Stimulated activated CD8-positive, alpha-beta memory T cell treated with anti-CD3 and anti-CD28 coated beads, Interleukin-7, amount 100 ng/mL, for 48 hours (primary cell): Measurements from ENCODE around the gene DUOX1.

Experiments used
- DNase-seq, 2 donors: peaks; one replicate each; pipeline ENCODE4 v3.0.0-alpha.2; 2020; ENCODE audit warnings: low read depth in 1 of 2; ENCODE audit errors: extremely low read depth in 1 of 2

DUOX1 gene

DNA sequence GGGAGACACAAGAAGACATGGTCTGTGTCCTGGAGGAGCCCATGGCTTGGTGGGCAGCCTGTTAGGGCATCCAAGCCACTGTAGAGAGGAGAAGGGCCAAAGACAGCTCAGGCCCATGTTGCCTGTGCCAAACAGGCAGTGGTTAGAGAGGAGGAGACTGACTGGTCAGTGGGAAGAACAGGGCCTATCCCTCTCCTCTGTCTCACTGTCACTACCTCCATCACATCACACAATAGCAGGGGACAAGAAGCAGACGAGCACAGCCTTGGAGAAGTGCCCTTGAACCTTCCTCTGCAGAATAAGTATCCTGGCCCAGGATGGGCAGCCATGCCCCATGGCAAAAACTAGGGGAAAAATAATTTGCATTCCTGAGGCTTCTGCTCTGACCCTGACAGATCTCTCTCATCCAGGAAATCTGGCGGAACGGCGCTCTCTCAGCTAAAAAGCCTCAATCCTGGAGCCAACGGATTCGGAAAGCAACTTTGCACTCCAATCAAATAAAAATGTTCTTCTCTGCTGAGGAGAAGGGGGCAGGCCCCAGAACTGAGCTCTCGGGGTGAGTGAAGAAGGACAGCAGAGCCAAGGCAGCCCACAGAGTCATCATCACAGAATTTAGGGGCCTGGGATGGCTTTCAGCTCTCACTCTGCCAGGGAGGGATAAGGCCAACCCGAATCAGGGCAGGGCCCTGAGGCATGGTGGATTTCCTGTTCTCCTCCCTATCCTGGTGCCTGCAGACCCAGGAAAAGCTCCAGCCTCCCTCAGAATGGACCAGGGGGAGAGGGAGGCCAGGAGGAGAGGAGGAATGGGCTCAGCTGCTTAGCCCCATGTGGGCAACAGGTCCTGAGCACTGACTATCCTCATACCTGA, 56.3 kb downstream of the DUOX1 start:
- DNase-seq: no peak

- no peak for DNase-seq
These were observed 57.2 kb downstream of the DUOX1 start for GRCh38 chr15:45186771-45187577.

- no peak for DNase-seq
These were observed 57.7 kb downstream of the DUOX1 start for GRCh38 chr15:45187578-45187893.

DNA sequence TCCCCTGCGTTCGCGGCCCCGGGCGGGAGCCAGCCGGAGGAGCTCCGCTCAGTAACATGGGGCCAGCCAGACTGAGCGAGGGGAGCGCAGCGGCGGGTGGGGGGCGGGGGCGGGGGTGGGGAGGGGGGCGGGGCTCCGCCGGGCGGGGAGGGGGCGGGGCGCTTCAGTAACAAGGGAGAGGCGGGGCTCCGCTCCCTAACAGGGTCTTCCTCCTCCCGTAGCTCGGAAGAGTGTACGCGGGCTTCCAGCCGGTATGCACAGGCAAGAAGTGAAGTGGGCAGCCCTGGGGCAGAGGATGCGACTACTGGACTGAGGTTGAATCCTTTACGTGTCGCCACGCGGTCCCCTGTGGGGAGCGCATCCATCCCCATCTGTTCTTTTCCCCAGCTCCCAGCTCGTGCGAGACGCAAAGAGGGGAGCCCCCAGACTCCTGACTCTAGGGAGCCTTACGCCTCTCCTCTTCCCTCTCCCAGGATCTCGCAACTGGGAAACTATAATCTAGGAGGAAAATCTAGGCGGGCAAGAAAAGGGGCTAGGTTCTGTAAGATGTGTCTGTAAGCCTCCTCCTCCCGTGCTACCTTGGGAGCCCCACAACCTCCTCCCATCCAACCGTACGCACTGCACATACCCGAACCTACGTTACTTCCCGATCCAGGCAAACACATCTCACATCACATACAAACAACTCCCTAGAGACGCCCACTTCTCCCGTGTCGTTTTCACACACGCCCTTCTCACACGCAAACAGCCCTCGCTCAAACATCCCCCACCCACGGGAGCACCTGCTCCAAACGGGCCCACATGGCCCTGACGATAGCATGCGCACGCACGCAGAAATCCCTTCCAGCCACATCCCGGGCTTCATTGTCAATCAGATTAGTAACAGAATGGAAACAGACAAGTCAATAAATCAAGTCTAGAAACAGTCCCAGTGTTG, 58.4 kb downstream of the DUOX1 start, which contains the start of gene SHF:
TSS of gene SHF (minus strand) at position 73 of the 937 bp plus-strand sequence. CDS start at position 58, 15 bp downstream.
- peak in 1 of 2 donors; percentile 65 for DNase-seq

- no peak for DNase-seq
These were observed 67.7 kb downstream of the DUOX1 start for GRCh38 chr15:45197512-45197911.

DNA sequence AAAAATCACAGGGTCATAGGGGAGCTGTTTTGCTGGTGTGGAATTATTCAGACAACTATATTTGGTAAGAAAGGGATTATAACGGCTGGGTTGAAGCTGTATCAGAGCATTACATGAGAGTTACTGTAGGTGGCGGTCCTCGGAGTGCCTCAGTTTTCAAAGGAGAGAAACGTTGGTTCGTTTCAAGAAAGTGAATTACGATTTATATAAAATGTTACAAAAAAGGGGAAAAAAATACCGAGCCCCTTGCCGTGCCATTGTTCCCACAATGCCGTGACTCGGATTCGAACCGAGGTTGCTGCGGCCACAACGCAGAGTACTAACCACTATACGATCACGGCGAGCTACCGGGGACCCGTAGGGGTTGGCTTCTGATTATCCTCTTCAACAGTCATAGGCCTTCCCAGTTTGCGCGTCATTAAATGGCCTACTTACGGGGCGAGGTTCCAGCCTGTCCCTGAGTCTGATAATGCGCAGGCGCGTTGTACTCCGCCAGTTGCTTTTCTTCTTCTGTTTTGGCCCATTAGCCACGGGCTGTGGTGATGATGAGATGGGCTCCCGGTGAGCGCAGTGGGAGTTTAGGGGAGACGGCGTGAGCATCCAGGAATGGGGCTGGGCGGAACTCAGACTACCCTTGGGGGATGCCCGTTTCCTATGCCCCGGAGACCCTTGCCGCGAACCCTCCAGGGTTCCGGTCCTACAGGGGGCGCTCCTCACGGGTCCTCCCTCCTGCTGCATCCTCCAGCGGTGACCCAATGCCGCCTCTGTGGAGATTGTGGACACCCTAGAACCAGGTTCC, 68.7 kb downstream of the DUOX1 start:
- peak; percentile 83 to 84 for DNase-seq

DNA sequence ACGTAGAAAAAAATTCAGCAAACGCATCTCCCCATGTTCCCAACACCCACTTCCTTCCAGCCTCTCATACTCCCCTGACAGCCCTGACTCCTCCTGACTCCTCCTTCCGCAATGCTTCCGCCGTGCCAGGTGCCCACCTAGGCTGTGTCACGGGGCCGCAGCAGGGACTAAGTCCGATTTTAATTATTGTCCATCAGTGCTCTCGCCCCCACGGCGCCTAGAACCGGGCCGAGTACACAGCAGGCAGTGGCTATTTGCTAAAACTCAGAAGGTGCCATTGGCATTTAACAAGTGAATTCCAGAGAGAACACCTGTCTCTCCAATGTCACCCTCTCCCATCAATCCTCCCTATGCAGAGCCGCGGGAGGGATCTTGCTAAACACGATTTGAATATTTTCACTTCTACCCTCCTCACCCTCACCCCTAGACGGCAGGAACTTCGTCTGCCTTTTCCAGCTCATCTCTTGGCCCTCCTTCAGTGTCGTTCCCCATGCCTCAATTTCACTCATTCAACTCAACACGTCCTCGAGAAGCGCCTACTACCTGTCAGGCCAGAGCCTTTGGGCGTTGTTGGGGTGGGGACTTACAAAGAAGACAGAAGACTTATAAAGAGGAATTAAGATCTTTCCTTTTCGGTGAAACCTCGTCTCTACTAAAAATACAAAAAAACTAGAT, 69.5 kb downstream of the DUOX1 start:
- peak in 1 of 2 donors; percentile 18 for DNase-seq

DNA sequence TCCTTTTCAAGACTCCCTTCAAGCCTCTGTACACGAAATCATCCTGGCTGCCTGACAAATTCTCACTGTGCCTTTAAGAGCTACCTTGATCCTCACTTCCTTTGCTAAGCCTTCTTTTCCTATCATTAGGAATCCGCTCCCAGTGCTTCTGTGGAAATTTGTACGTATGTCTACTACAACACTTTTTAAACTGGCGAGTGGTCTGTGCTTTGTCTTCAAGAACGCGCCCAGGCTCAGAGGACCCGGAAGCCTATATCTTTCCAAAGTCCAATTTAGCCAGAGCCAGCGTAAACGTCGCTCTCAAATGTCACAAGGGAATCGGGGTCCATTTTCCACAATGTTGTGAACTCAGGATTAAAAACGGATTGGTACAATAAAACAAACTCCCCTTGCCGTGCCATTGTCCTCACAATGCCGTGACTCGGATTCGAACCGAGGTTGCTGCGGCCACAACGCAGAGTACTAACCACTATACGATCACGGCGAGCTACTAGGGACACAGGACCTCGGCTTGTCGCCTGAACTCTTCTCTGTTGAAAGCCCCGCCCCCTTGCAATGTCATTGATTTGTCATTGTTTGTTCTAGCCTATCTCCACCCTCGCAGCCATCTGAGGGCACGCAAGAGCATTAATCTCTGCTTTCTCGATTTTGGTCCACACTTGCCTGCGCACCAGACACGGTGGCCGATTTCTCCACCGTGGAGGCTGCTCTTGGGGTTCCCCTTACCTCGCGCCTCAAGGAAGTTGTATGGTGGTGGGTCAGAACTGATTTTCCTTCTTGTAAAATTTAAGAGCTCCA, 70.4 kb downstream of the DUOX1 start:
- peak; percentile 85 to 90 for DNase-seq

DNA sequence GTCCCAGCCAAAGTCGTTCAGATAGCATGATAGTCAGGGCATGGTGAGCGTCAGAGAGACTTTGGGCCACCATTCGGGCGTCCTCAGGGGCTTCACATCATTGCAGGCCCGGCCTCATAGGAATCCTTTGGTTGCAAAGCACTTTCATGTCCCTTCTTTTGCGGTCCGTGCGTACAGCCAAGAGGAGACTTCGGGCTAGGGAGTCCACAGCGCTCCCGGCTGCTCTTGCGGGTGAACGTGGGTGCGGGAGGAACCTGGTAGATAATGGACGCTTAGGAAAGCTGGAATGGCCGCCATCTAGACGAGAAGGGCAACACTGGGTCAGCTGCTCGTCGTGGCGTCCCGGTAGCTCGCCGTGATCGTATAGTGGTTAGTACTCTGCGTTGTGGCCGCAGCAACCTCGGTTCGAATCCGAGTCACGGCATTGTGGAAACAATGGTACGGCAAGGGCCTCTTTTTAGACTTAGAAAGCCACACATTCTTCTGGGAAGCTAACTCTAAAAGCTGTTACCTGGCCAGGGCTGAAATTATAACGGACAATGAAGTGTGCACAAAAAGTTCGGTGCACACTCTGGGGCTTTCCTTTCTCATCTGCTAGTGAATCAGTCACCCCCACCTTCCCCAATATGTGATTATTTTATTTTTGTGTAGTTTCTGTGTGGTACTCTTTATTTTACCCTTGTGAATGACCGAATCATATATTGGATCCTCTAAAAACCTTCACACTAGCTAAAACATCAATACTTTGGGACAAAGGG, 71.2 kb downstream of the DUOX1 start:
- DNase-seq: peak; percentile 58 to 71

GRCh38 chr15:45201557-45201859, 71.7 kb downstream of the DUOX1 start:
- DNase-seq: no peak

GRCh38 chr15:45201869-45202268, 72.1 kb downstream of the DUOX1 start:
- DNase-seq: no peak

- DNase-seq: no peak
These were observed 73.4 kb downstream of the DUOX1 start for GRCh38 chr15:45203182-45203581.

- peak in 1 of 2 donors; percentile 56 for DNase-seq
These were observed 75.4 kb downstream of the DUOX1 start for GRCh38 chr15:45205192-45205591.

GRCh38 chr15:45212493-45212892, 82.7 kb downstream of the DUOX1 start:
- no peak for DNase-seq
